BLaER1 (cell line): ENCODE measurements around the gene TSPAN32.
"Not testable (repeated sequence)": the region's sequence is repeated elsewhere in the genome, so short reads cannot be mapped to it uniquely, and the experiment has no call there.

Experiments
- H3K27ac ChIP-seq: shearing (Covaris generic); formaldehyde crosslinking; 2 replicates; pipeline ENCODE4 v1.8.1; 2022
- H3K27me3 ChIP-seq: shearing (Covaris generic); formaldehyde crosslinking; 2 replicates; pipeline ENCODE4 v1.8.1; 2022
- H3K36me3 ChIP-seq: shearing (Covaris generic); formaldehyde crosslinking; 2 replicates; pipeline ENCODE4 v1.8.1; 2022
- H3K4me1 ChIP-seq: shearing (Covaris generic); formaldehyde crosslinking; 2 replicates; pipeline ENCODE4 v1.8.1; 2022
- H3K4me2 ChIP-seq: shearing (Covaris generic); formaldehyde crosslinking; 2 replicates; pipeline ENCODE4 v1.8.1; 2022
- H3K4me3 ChIP-seq: shearing (Covaris generic); formaldehyde crosslinking; 2 replicates; pipeline ENCODE4 v1.8.1; 2022
- H3K9ac ChIP-seq: shearing (Covaris generic); formaldehyde crosslinking; 2 replicates; pipeline ENCODE4 v1.8.1; 2022
- H3K9me3 ChIP-seq: shearing (Covaris generic); formaldehyde crosslinking; 2 replicates; pipeline ENCODE4 v1.8.1; 2022
- H4K20me1 ChIP-seq: shearing (Covaris generic); formaldehyde crosslinking; 2 replicates; pipeline ENCODE4 v1.8.1; 2022
- Cebpa-rat ChIP-seq: shearing (Covaris generic); IDR thresholded peaks from 2 replicates; pipeline ENCODE4 v1.8.1; 2022

The TSPAN32 gene

DNA sequence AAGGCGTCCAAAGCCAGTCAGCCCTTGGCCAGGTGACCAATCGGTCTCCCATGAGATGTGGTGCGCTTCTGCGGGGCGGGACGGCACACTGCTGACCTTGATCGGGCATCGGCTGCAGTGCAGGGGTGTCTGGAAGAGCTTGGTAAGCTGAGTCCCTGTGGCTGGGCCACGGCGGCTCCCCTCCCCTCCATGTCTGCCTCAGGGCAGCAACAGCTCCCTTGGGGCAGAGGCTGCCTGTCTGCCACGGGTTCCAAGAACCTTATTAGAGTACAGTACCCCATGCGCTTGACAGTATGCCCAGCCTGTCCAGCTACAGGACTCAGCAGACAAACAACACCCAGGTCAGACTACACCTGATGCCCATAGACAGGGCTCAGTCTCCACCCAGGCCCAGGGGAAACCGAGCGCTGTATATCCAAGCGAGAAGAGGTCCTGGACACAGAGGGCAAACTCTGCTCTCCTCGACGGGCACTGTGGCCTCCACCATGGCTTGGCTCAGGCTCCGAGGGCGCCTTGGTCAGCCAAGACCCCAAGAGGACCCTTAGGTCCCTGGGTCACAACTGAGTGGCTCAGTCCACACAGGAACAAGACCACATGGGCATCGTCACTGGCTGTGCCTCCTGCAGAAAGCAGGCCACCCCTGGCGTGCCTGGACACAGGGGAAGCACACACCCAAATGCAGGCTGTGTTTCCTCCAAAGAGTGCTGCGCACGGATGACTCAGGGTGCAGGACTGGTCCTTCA lies 18.9 kb downstream of the TSPAN32 start:
- H3K9ac ChIP-seq = no peak overlapping the region
- peaks cover 17% of the 10 kb centered on the region for H3K9me3 ChIP-seq
- no peaks in the 10 kb centered on the region for H3K36me3 ChIP-seq
- H3K27ac ChIP-seq = no peak overlapping the region
- no peaks in the 10 kb centered on the region for H3K27me3 ChIP-seq
- H3K4me1 ChIP-seq = peaks cover 32% of the 10 kb centered on the region
- H3K4me3 ChIP-seq = no peak overlapping the region
- H4K20me1 ChIP-seq = no peaks in the 10 kb centered on the region
- peak overlapping the region; percentile 8; the same call in 1 of the 2 replicates for H3K4me2 ChIP-seq
- no peak for TF ChIP-seq Cebpa-rat

DNA sequence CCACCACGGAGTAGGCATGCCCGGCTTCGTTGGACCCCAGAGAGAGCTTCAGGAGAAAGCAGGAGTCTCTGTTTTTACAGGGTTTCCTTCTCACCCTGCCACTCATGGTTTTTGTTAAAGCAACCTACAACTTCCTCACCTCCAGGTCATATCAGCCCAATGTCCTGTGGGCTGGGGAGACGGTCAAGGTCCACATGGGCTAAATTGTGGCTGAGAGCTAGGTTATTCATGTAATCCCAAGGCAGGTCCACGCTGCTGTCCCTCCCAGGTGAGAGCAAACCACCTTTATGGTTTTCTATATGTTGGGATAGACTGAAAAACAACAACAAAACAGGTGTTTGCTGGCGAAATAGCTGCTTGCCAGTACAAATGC lies 19.5 kb downstream of the TSPAN32 start:
- Histone ChIP-seq H3K9me3 (peaks cover 17% of the 10 kb centered on the region), H3K9ac (no peak overlapping the region), H3K27ac (no peak overlapping the region), H3K36me3 (no peaks in the 10 kb centered on the region), H3K4me1 (peaks cover 26% of the 10 kb centered on the region), H4K20me1 (no peaks in the 10 kb centered on the region), H3K4me2 (no peak overlapping the region), H3K4me3 (no peak overlapping the region), H3K27me3 (no peaks in the 10 kb centered on the region)
- TF ChIP-seq Cebpa-rat = no peak

DNA sequence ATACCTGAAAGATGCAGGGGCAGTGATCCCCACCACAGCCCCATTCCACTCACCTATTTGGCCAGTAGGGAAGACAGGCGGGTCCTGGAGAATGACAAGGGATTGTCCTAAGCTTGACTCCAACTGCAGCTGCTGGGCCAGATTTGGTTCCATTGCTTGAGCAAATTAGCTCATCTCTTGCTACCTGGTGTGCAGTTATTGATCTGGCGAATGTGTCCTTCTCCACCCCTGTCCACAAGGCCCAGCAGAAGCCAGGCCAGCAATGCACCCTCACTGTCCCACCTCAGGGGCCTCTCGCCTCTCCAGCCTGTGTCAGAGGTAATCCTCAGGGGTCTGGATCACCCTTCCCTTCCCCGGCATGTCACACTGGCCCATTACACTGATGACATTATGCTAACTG lies 23.3 kb downstream of the TSPAN32 start:
- TF ChIP-seq Cebpa-rat = no peak
- peaks cover 13% of the 10 kb centered on the region for H3K9me3 ChIP-seq
- H4K20me1 ChIP-seq = no peaks in the 10 kb centered on the region
- H3K4me1 ChIP-seq = peaks cover 16% of the 10 kb centered on the region
- no peak overlapping the region for H3K4me2 ChIP-seq
- no peak overlapping the region for H3K4me3 ChIP-seq
- H3K36me3 ChIP-seq = no peaks in the 10 kb centered on the region
- no peak overlapping the region for H3K27ac ChIP-seq
- no peak overlapping the region for H3K9ac ChIP-seq
- no peaks in the 10 kb centered on the region for H3K27me3 ChIP-seq

DNA sequence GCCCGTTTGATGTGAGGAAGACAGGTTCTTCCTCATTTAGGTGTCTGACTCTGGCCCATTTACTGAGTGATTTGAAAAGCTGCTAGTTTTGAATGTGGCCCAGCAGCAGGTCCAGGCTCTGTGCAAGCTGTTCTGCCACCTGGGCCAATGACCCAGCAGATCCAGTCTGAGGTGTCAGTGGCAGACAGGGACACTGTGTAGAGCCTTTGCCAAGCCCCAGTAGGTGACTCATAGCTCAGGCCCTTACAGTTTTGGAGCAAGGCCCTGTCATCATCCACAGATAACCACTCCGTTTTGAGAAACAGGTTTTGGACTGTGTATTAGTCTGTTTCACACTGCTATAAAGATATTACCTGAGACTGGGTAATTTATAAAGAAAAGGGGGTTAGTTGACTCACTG lies 23.9 kb downstream of the TSPAN32 start:
- no peaks in the 10 kb centered on the region for H3K27me3 ChIP-seq
- peaks cover 10% of the 10 kb centered on the region for H3K4me1 ChIP-seq
- H4K20me1 ChIP-seq = no peaks in the 10 kb centered on the region
- no peaks in the 10 kb centered on the region for H3K36me3 ChIP-seq
- no peak overlapping the region for H3K27ac ChIP-seq
- H3K4me3 ChIP-seq = no peak overlapping the region
- no peak overlapping the region for H3K9ac ChIP-seq
- TF ChIP-seq Cebpa-rat = no peak
- no peak overlapping the region for H3K4me2 ChIP-seq
- H3K9me3 ChIP-seq = peaks cover 19% of the 10 kb centered on the region

DNA sequence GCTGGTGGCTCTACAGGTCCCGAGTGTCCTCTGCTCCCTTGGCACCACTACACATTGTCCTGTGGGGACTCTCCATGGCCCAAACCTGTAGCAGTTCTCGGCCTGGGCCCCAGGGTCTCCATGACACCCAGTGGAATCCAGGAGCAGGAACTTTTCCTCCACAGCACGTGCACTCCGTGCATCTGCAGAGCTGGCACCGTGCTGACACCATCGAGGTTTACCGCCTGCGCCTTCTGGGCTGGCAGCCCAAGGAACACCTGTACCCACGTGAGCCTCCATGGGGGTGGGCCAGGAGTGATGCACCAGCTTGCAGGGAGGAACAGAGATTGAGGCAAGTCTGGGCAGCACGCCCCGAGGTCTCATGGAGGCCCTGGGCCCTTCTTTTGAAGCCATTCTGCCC lies 25.2 kb downstream of the TSPAN32 start:
- Histone ChIP-seq H4K20me1 (no peaks in the 10 kb centered on the region), H3K4me2 (no peak overlapping the region), H3K27ac (no peak overlapping the region), H3K9me3 (peaks cover 30% of the 10 kb centered on the region), H3K36me3 (no peaks in the 10 kb centered on the region), H3K4me1 (peaks cover 7% of the 10 kb centered on the region), H3K4me3 (no peak overlapping the region), H3K27me3 (no peaks in the 10 kb centered on the region), H3K9ac (no peak overlapping the region)
- no peak for TF ChIP-seq Cebpa-rat

DNA sequence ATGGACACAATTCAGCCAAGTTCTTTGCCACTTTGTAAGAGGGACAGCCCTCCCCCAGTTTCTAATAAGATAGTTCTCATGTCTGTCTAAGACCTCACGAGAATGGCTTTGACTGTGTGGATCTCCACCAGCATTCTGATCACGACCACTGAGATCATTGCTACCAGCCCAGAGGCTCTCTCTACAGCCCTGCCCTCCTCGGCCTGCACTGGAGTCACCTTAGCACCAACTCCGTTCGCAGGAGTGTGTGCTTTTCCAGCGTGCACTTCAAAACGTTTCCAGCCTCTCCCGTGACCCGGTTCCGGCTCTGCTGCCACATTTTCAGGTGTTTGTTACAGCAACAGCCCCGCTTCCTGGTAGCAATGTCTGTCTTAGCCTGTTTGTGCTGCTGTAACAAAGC lies 26.2 kb downstream of the TSPAN32 start:
- no peaks in the 10 kb centered on the region for H3K36me3 ChIP-seq
- H3K4me3 ChIP-seq = no peak overlapping the region
- no peaks in the 10 kb centered on the region for H4K20me1 ChIP-seq
- H3K9ac ChIP-seq = no peak overlapping the region
- H3K4me2 ChIP-seq = no peak overlapping the region
- no peaks in the 10 kb centered on the region for H3K27me3 ChIP-seq
- no peak for TF ChIP-seq Cebpa-rat
- no peak overlapping the region for H3K27ac ChIP-seq
- peaks cover 27% of the 10 kb centered on the region for H3K9me3 ChIP-seq
- peaks cover 7% of the 10 kb centered on the region for H3K4me1 ChIP-seq

DNA sequence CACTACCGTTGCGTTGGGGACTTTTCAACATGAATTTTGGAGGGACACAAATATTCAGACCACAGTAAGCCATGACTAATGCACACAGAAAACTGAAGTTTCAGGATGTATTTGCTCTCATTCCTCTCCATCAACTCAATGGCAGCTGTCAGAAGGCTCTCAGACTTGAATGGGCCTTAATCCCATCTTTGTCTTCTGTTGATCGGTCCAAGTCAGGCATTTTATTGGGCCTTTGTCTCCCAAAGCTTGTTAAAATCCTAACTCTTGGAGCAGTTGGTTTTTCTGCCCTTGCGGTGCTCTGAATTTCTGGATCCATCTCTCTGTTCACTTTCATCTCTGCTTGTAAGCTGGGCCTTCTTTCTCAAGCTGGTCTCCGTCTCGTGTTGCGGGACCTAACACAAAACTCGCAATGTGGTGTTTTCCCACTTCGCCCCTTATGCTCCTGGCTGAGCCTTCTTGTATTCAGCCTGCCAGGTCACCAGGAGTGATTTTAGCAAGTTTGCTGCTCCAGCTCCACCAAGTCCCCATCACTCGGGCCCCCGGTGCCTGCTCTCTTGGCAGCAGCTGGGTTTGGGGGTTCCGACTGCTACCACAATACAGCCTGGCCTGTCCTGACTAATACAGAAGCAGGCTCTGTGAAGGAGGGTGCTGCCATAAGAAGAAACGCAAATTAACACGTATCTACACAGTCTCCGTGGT lies 27.0 kb downstream of the TSPAN32 start:
- no peaks in the 10 kb centered on the region for H4K20me1 ChIP-seq
- peaks cover 25% of the 10 kb centered on the region for H3K9me3 ChIP-seq
- H3K27ac ChIP-seq = no peak overlapping the region
- no peak overlapping the region for H3K4me3 ChIP-seq
- peak overlapping the region; percentile 14; the same call in 1 of the 2 replicates for H3K4me2 ChIP-seq
- no peak for TF ChIP-seq Cebpa-rat
- no peak overlapping the region for H3K9ac ChIP-seq
- H3K36me3 ChIP-seq = no peaks in the 10 kb centered on the region
- H3K4me1 ChIP-seq = peaks cover 7% of the 10 kb centered on the region
- H3K27me3 ChIP-seq = no peaks in the 10 kb centered on the region

DNA sequence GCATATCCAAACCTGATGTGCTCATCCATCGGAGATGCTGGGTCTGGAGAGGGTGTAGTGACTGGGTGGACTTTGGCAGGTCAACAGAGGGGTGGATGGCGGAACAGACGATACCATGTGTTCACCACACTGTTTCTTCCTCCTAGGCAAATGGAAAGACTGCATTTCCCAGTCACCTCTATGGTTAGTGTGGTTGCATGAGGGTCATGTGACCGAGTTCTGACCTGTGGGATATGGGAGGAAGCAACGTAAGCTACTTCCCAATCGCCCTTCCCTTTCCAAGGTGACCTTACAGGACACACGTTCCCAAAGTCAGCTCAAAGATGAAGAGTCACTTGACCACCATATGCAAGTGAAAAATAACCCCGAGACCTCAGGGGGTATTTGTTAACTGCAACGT lies 27.7 kb downstream of the TSPAN32 start:
- peaks cover 25% of the 10 kb centered on the region for H3K9me3 ChIP-seq
- H4K20me1 ChIP-seq = no peaks in the 10 kb centered on the region
- H3K4me2 ChIP-seq = 0 out of 2 replicates have a peak overlapping the region, but pooled peaks have one; percentile 14
- no peak overlapping the region for H3K4me3 ChIP-seq
- no peak overlapping the region for H3K27ac ChIP-seq
- H3K4me1 ChIP-seq = peaks cover 7% of the 10 kb centered on the region
- H3K9ac ChIP-seq = no peak overlapping the region
- no peaks in the 10 kb centered on the region for H3K27me3 ChIP-seq
- H3K36me3 ChIP-seq = no peaks in the 10 kb centered on the region
- no peak for TF ChIP-seq Cebpa-rat

DNA sequence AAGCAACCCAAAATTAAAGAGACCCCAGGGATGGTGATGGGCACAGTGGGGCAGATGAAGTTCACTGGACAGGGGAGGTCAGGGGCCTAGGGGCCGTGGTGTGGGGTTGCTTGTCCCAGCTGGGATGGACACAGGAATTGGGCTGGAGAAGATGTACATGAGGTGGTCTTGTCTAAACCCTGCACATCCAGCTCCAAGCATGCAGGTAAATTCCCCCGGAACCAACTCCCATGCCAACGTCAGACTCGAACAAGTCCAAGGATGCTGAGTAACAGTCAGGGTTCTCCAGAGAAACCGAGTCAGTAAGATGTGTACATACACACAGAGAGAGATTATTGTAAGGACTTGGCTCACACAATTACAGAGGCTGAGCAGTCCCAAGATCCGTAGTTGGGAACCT lies 28.9 kb downstream of the TSPAN32 start:
- Histone ChIP-seq H3K4me3 (no peak overlapping the region), H3K4me1 (peaks cover 7% of the 10 kb centered on the region), H3K36me3 (no peaks in the 10 kb centered on the region), H3K4me2 (no peak overlapping the region), H3K9ac (no peak overlapping the region), H3K27ac (no peak overlapping the region), H3K9me3 (peaks cover 25% of the 10 kb centered on the region), H4K20me1 (no peaks in the 10 kb centered on the region), H3K27me3 (no peaks in the 10 kb centered on the region)
- TF ChIP-seq Cebpa-rat = no peak

DNA sequence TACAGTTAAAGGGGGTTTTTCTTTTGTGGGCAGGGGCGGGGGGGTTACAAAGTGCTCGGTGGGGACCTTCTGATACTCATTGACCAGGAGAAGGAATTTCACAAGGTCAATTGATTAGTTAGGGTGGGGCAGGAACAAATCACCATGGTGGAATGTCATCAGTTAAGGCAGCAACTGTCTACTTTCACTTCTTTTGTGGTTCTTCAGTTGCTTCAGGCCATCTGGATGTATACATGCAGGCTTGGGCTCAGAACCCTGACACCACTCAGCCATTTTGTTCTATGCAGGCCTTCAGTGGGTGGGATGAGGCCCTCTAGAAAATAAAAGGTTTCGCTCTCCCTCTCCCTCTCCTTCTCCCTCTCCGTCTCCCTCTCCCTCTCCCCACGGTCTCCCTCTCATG lies 29.6 kb downstream of the TSPAN32 start:
- no peak for TF ChIP-seq Cebpa-rat
- Histone ChIP-seq H3K27ac (no peak overlapping the region), H3K36me3 (no peaks in the 10 kb centered on the region), H4K20me1 (no peaks in the 10 kb centered on the region), H3K4me2 (no peak overlapping the region), H3K4me3 (no peak overlapping the region), H3K4me1 (peaks cover 7% of the 10 kb centered on the region), H3K27me3 (no peaks in the 10 kb centered on the region), H3K9ac (no peak overlapping the region), H3K9me3 (peaks cover 25% of the 10 kb centered on the region)

DNA sequence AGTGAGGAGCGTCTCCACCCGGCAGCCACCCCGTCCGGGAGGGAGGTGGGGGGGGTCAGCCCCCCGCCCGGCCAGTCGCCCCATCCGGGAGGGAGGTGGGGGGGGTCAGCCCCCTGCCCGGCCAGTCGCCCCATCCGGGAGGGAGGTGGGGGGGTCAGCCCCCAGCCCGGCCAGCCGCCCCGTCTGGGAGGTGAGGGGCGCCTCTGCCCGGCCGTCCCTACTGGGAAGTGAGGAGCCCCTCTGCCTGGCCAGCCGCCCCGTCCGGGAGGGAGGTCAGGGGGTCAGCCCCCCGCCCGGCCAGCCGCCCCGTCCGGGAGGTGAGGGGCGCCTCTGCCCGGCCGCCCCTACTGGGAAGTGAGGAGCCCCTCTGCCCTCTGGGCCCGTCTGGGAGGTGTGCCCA lies 30.8 kb downstream of the TSPAN32 start:
- H3K27me3 ChIP-seq, H3K4me2 ChIP-seq, H3K4me1 ChIP-seq, H4K20me1 ChIP-seq, H3K36me3 ChIP-seq, H3K4me3 ChIP-seq, H3K9ac ChIP-seq, H3K27ac ChIP-seq: not testable (repeated sequence)
- H3K9me3 ChIP-seq = peaks cover 25% of the 10 kb centered on the region

DNA sequence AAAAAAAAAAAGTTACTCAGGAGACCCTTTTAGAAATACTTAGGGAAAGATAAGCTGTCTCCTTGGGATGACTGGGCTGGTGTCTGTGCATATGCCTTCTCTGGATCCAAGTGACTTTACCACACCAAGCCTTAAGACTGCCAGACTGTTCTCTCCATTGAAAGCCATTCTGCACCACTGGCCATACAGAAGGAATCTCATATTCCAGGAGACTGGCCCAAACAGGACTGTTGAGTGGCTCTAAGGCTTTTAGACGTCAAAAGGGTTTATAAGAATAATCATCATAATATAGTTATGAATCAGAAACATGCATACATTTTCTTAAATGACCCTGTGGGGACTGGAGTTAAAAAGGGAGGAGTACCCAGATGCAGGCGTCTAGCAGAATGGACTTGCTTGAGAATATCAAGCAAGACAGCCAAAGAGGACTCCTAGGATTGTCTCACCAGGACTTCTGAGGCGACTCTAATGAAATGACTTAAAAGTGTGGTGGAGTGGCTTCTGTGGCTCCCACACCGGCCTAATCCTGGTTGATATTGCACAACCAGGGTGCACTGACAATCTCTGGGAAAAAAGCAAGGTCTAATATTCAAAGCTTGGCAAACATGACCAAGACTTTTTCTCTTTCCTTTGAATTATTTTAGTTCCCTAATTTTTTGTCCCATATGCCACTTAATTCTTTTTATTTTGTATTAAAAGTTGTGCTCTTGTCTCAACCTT lies 31.8 kb downstream of the TSPAN32 start:
- peaks cover 25% of the 10 kb centered on the region for H3K9me3 ChIP-seq
- not testable (repeated sequence) for H3K4me2 ChIP-seq, H3K4me3 ChIP-seq, H3K4me1 ChIP-seq, H3K36me3 ChIP-seq, H3K27ac ChIP-seq, H3K9ac ChIP-seq, H4K20me1 ChIP-seq, H3K27me3 ChIP-seq

DNA sequence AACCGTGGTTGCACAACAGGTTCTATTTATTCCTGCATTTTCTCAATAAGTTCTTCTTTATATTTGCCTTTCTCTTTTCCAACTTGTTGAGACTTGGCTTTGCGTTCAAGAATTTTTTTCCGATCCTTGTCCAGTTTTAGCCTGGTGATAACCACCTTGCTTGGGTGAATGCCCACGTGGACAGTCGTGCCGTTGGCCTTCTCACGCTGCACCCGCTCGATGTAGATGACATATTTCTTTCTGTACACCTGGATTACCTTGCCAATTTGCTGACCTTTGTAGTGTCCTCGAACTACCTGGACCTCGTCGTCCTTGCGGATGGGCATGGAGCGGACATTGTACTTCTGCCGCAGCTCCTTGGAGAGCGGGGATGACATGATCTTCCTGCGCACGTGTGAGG lies 33.5 kb downstream of the TSPAN32 start:
- H3K4me3 ChIP-seq, H3K4me2 ChIP-seq, H3K4me1 ChIP-seq, H3K27ac ChIP-seq, H4K20me1 ChIP-seq, H3K36me3 ChIP-seq, H3K27me3 ChIP-seq, H3K9ac ChIP-seq: not testable (repeated sequence)
- H3K9me3 ChIP-seq = peaks cover 19% of the 10 kb centered on the region

DNA sequence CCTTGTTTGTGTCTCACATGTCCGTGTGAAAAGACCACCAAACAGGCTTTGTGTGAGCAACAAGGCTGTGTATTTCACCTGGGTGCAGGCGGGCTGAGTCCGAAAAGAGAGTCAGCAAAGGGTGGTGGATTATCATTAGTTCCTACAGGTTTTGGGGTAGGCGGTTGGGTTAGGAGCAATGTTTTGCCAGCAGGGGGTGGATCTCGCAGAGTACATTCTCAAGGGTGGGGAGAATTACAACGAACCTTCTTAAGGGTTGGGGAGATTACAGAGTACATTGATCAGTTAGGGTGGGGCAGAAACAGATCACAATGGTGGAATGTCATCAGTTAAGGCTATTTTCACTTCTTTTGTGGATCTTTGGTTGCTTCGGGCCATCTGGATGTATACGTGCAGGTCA lies 36.9 kb downstream of the TSPAN32 start:
- H3K4me2 ChIP-seq, H3K27ac ChIP-seq, H4K20me1 ChIP-seq, H3K9me3 ChIP-seq, H3K9ac ChIP-seq, H3K4me3 ChIP-seq, H3K4me1 ChIP-seq, H3K27me3 ChIP-seq, H3K36me3 ChIP-seq: not testable (repeated sequence)
